Kidney (tissue), 14 donors: ENCODE measurements around the gene RASAL1. TPM values are rescaled to one million over a fixed set of nuclear protein-coding genes. Genes with fewer than 3 reads are reported as not detected.

ENCODE experiments used
- DNase-seq, 5 donors: peaks; one replicate each; pipeline ENCODE4 v3.0.0-alpha.2; 2013 to 2020
- FAIRE-seq: peaks from 2 replicates; lab custom pipeline; 2012; peaks lifted over from hg19 to GRCh38; lab: Jason Lieb, UNC
- H3K27ac ChIP-seq, 2 donors: one replicate each; pipeline ENCODE4 v1.7.0; 2013; ENCODE audit warnings: low read depth in 2 of 2, low read length in 2 of 2, inconsistent platforms in 1 of 2
- H3K27me3 ChIP-seq: one replicate; pipeline ENCODE4 v1.7.1; 2013; ENCODE audit warnings: low read length, inconsistent platforms; ENCODE audit not compliant: control insufficient read depth, insufficient read depth
- H3K36me3 ChIP-seq, 3 donors: one replicate each; pipeline versions ENCODE4 v1.7.0 to v1.7.1; 2013; ENCODE audit warnings: low read length in 3 of 3, control low read depth in 1 of 3, inconsistent platforms in 1 of 3; ENCODE audit not compliant: insufficient read depth in 3 of 3, control insufficient read depth in 2 of 3
- H3K4me1 ChIP-seq, 3 donors: one replicate each; pipeline versions ENCODE4 v1.7.0 to v1.7.1; 2013; ENCODE audit warnings: low read length in 3 of 3, inconsistent platforms in 1 of 3, low read depth in 1 of 3; ENCODE audit not compliant: control insufficient read depth in 2 of 3, insufficient read depth in 2 of 3
- H3K4me3 ChIP-seq, 3 donors: one replicate each; pipeline versions ENCODE4 v1.7.0 to v1.8.1; 2013; ENCODE audit warnings: low read length in 3 of 3, control low read depth in 1 of 3, inconsistent platforms in 1 of 3
- H3K9ac ChIP-seq, 3 donors: one replicate each; pipeline versions ENCODE4 v1.7.0 to v1.7.1; 2013; ENCODE audit warnings: low read length in 3 of 3, control low read depth in 1 of 3, inconsistent platforms in 1 of 3
- H3K9me3 ChIP-seq, 3 donors: one replicate each; pipeline versions ENCODE4 v1.7.0 to v1.7.1; 2013; ENCODE audit warnings: low read length in 3 of 3, control low read depth in 1 of 3, inconsistent platforms in 1 of 3; ENCODE audit not compliant: control insufficient read depth in 2 of 3, insufficient read depth in 1 of 3
- CTCF ChIP-seq: IDR thresholded peaks from 3 replicates; pipeline ENCODE4 v1.5.1; 2012; ENCODE audit warnings: mild to moderate bottlenecking, moderate library complexity, borderline replicate concordance; ENCODE audit not compliant: insufficient read depth; ENCODE audit errors: extremely low read depth
- intact Hi-C: fragments of 100-400 bp; cut with DNase I; formaldehyde crosslinking; loops from one replicate; pipeline ENCODE4 v1.11.1; 2022
- polyA plus RNA-seq: library from polyadenylated mRNA; stranded (reverse); fragments of 350-450 nt; fragmentation: Illumina TruSeq; extraction: RNeasy Lipid Tissue Mini Kit (QIAGEN cat#74804); gene quantifications from one replicate; pipeline ENCODE4 v1.2.3, GENCODE V29; 2014; ENCODE audit warnings: low read depth, low replicate concordance; ENCODE audit not compliant: insufficient read depth
- total RNA-seq: library from RNA; stranded (reverse); fragmentation: NEBNext Ultra II Directional; extraction: Animal tissue kit (Norgen Biotek cat#: 25700); gene quantifications from one replicate; pipeline ENCODE4 v1.2.1, GENCODE V29; 2021
- donor health status: control.
- donor health status: control.
- donor health status: control.
- donor health status: control.
- donor health status: control.
- donor health status: DM: yes; HTN: yes; CAD: no.
- donor health status: Normal renal cell carcinoma (clear cell type).

RASAL1 gene
- total and polyA plus RNA-seq, 2 donors from 2014 or later, result 23.5 to 58.3 TPM

GRCh38 chr12:113077859-113078255, 57.7 kb downstream of the RASAL1 start:
- no peaks in the 10 kb centered on the region for H3K4me1 ChIP-seq
- TF ChIP-seq CTCF, result no peak

GRCh38 chr12:113077057-113077858, 58.3 kb downstream of the RASAL1 start:
- no peaks in the 10 kb centered on the region for H3K4me1 ChIP-seq
- intact Hi-C loops, result no loop called here
- no peak overlapping the region for H3K4me3 ChIP-seq
- peak in 1 of 5 donors; percentile 62 for DNase-seq
- peaks cover 3% of the 10 kb centered on the region for H3K27me3 ChIP-seq
- H3K9ac ChIP-seq, result no peak overlapping the region
- H3K27ac ChIP-seq, result no peak overlapping the region
- H3K36me3 ChIP-seq, result no peaks in the 10 kb centered on the region
- TF ChIP-seq CTCF, result no peak
- no peak for FAIRE-seq
- no peaks in the 10 kb centered on the region for H3K9me3 ChIP-seq

More at GRCh38 chr12:113077859-113078255, 57.7 kb downstream of the RASAL1 start:
- H3K9me3 ChIP-seq, result no peaks in the 10 kb centered on the region
- no peak overlapping the region for H3K27ac ChIP-seq
- intact Hi-C loops, result no loop called here
- H3K36me3 ChIP-seq, result no peaks in the 10 kb centered on the region
- FAIRE-seq (no peak), DNase-seq (peak in 1 of 5 donors; percentile 51)
- H3K27me3 ChIP-seq, result peaks cover 3% of the 10 kb centered on the region
- H3K4me3 ChIP-seq, result no peak overlapping the region
- H3K9ac ChIP-seq, result no peak overlapping the region

GRCh38 chr12:113075137-113075683, 60.4 kb downstream of the RASAL1 start:
- intact Hi-C loops, result no loop called here
- peak in 1 of 5 donors; percentile 12 for DNase-seq
- no peak overlapping the region for H3K4me3 ChIP-seq
- H3K27ac ChIP-seq, result no peak overlapping the region
- peaks cover 0 to 4% (median 0%) of the 10 kb centered on the region in 3 donors for H3K4me1 ChIP-seq
- H3K9ac ChIP-seq, result no peak overlapping the region
- no peak for FAIRE-seq
- peaks cover 3% of the 10 kb centered on the region for H3K27me3 ChIP-seq
- H3K36me3 ChIP-seq, result no peaks in the 10 kb centered on the region
- no peak for TF ChIP-seq CTCF
- no peaks in the 10 kb centered on the region for H3K9me3 ChIP-seq
